ENCODE data around the gene CNPY3.

The CNPY3 gene

GRCh38 chr6:42979523-42980177, 50.4 kb downstream of the CNPY3 start:
- Mint-ChIP-seq H3K9me3 (no peaks in the 10 kb centered on the region), H3K4me3 (peak overlapping the region; percentile 89), H3K36me3 (ENCODE audit: insufficient read depth) (peaks cover 21% of the 10 kb centered on the region), H3K4me1 (peaks cover 43% of the 10 kb centered on the region), H3K27ac (ENCODE audit: low read depth) (peak overlapping the region; percentile 93), H3K27me3 (no peaks in the 10 kb centered on the region)
- peak; percentile 11 for ATAC-seq (replicated peaks; ENCODE audit: extremely low read depth, poor library complexity, severe bottlenecking)
- peak in 1 of 2 donors; percentile 15 for DNase-seq (ENCODE audit: low spot score in 2 of 2)

DNA sequence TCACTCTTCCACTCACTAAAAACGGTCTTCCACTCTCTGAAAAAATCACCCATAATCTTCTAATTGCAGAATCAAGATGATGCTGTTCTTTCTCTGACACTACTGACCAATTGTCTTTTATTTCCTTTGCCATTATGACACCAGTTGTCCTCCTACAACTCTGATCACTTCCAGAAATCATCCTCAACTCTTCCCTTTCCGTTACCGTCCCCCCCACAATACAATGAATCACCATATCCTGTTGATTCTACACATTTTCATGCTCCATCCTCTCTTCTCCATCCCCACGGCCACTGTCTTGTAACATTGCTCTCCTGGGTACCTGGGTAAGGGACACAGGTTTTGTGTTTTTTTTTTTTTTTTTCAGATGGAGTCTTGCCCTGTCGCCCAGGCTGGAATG, 52.6 kb downstream of the CNPY3 start:
- H3K4me3 Mint-ChIP-seq, result no peak overlapping the region
- H3K36me3 Mint-ChIP-seq (ENCODE audit: insufficient read depth), result peaks cover 23% of the 10 kb centered on the region
- H3K4me1 Mint-ChIP-seq, result peaks cover 52% of the 10 kb centered on the region
- DNase-seq (ENCODE audit: low spot score in 2 of 2), result no peak
- H3K9me3 Mint-ChIP-seq, result no peaks in the 10 kb centered on the region
- no peaks in the 10 kb centered on the region for H3K27me3 Mint-ChIP-seq
- no peak for ATAC-seq (replicated peaks; ENCODE audit: extremely low read depth, poor library complexity, severe bottlenecking)
- no peak overlapping the region for H3K27ac Mint-ChIP-seq (ENCODE audit: low read depth)

GRCh38 chr6:42984001-42984923, 55.0 kb downstream of the CNPY3 start, which contains the start of gene PPP2R5D:
Gene PPP2R5D, plus strand, starts transcription at chr6:42984570. Its CDS starts 108 bp downstream, at chr6:42984678.
- Mint-ChIP-seq H3K27ac (ENCODE audit: low read depth) (peak within 1 kb of the TSS; percentile 90), H3K4me3 (peak within 1 kb of the TSS; percentile 89), H3K36me3 (ENCODE audit: insufficient read depth) (peaks cover 15% of the 10 kb centered on the region), H3K27me3 (no peaks in the 10 kb centered on the region), H3K4me1 (peaks cover 60% of the 10 kb centered on the region), H3K9me3 (no peaks in the 10 kb centered on the region)
- DNase-seq (ENCODE audit: low spot score in 2 of 2) (peak; percentile 96 to 98), ATAC-seq (replicated peaks; ENCODE audit: extremely low read depth, poor library complexity, severe bottlenecking) (peak; percentile 96)

GRCh38 chr6:42984924-42985475, 55.7 kb downstream of the CNPY3 start:
- DNase-seq (ENCODE audit: low spot score in 2 of 2), result no peak
- peak overlapping the region; percentile 89 for H3K4me3 Mint-ChIP-seq
- peak overlapping the region; percentile 90 for H3K27ac Mint-ChIP-seq (ENCODE audit: low read depth)
- H3K9me3 Mint-ChIP-seq, result no peaks in the 10 kb centered on the region
- ATAC-seq (replicated peaks; ENCODE audit: extremely low read depth, poor library complexity, severe bottlenecking), result no peak
- peaks cover 60% of the 10 kb centered on the region for H3K4me1 Mint-ChIP-seq
- no peaks in the 10 kb centered on the region for H3K27me3 Mint-ChIP-seq
- peaks cover 12% of the 10 kb centered on the region for H3K36me3 Mint-ChIP-seq (ENCODE audit: insufficient read depth)

DNA sequence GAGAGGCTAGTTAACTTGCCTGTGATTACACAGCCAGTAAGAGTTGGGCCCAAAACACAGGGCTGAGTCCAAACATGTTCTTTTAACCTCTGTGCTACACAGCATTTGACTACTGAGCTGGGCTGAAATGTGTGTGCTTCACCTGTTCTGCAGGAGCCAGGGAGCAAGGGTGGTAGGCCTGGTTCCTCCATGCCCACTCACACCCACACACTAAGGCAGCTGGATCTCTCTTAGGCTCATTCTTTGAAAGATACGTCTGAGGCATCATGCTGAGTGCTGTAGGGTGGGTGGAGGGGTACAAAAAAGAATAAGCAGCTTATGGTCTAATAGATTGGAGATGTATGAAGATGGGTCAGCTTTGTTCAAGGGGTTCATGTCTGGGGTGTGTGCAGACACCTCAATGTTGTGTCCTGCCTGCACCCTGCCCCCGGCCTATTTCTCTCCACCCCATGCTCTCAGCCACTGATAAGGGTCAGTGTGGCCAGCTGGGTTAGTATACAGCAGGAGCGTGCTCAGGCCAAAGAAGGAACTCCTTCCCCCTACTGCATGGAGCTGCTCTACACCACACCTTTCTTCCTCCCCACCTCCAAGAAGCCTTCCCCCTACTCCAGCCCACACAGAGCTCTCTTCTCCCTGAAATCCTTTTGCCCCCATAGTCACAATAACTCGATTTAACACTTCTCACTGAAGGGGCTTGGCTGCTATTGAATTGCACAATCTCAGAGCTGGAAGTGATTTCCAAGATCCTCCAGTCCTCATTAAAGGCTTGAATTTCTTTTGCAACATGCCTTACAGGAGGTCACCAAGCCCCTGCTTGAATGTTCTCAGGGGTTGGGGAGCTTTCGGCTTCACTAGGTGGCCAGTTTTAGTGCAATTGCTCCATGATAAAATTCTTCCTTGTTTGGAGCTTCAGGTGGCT, 58.5 kb downstream of the CNPY3 start:
- H3K4me3 Mint-ChIP-seq, result no peak overlapping the region
- peaks cover 62% of the 10 kb centered on the region for H3K4me1 Mint-ChIP-seq
- no peaks in the 10 kb centered on the region for H3K9me3 Mint-ChIP-seq
- DNase-seq (ENCODE audit: low spot score in 2 of 2) (no peak), ATAC-seq (replicated peaks; ENCODE audit: extremely low read depth, poor library complexity, severe bottlenecking) (no peak)
- no peak overlapping the region for H3K27ac Mint-ChIP-seq (ENCODE audit: low read depth)
- no peaks in the 10 kb centered on the region for H3K27me3 Mint-ChIP-seq
- peaks cover 14% of the 10 kb centered on the region for H3K36me3 Mint-ChIP-seq (ENCODE audit: insufficient read depth)

GRCh38 chr6:42988486-42989020, 59.3 kb downstream of the CNPY3 start:
- no peaks in the 10 kb centered on the region for H3K27me3 Mint-ChIP-seq
- DNase-seq (ENCODE audit: low spot score in 2 of 2), result no peak
- peaks cover 16% of the 10 kb centered on the region for H3K36me3 Mint-ChIP-seq (ENCODE audit: insufficient read depth)
- H3K9me3 Mint-ChIP-seq, result no peaks in the 10 kb centered on the region
- no peak for ATAC-seq (replicated peaks; ENCODE audit: extremely low read depth, poor library complexity, severe bottlenecking)
- H3K4me1 Mint-ChIP-seq, result peaks cover 62% of the 10 kb centered on the region
- no peak overlapping the region for H3K4me3 Mint-ChIP-seq
- no peak overlapping the region for H3K27ac Mint-ChIP-seq (ENCODE audit: low read depth)

All from central memory CD8-positive, alpha-beta T cell (primary cell).